ENCODE results near the gene GCNT2. TPM values are rescaled to one million over a fixed set of nuclear protein-coding genes. Genes with fewer than 3 reads are reported as not detected.

Gene GCNT2
- total RNA-seq, 1 donor, result under 0.01 TPM

DNA sequence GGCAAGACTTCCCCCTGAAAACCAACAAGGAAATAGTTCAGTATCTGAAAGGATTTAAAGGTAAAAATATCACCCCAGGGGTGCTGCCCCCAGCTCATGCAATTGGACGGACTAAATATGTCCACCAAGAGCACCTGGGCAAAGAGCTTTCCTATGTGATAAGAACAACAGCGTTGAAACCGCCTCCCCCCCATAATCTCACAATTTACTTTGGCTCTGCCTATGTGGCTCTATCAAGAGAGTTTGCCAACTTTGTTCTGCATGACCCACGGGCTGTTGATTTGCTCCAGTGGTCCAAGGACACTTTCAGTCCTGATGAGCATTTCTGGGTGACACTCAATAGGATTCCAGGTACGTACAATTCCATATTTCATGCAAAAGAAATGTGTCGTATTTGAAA, 35.8 kb downstream of the GCNT2 start:
- TF ChIP-seq, protein P1, sequence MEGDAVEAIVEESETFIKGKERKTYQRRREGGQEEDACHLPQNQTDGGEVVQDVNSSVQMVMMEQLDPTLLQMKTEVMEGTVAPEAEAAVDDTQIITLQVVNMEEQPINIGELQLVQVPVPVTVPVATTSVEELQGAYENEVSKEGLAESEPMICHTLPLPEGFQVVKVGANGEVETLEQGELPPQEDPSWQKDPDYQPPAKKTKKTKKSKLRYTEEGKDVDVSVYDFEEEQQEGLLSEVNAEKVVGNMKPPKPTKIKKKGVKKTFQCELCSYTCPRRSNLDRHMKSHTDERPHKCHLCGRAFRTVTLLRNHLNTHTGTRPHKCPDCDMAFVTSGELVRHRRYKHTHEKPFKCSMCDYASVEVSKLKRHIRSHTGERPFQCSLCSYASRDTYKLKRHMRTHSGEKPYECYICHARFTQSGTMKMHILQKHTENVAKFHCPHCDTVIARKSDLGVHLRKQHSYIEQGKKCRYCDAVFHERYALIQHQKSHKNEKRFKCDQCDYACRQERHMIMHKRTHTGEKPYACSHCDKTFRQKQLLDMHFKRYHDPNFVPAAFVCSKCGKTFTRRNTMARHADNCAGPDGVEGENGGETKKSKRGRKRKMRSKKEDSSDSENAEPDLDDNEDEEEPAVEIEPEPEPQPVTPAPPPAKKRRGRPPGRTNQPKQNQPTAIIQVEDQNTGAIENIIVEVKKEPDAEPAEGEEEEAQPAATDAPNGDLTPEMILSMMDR (IDR thresholded peaks at IDR 0.05; ENCODE audit: insufficient read depth, low read depth, low read length), result no peak
- no peak overlapping the region for H3K4me3 ChIP-seq (ENCODE audit: low read depth, low read length)
- DNase-seq (ENCODE audit: low read depth), result no peak

DNA sequence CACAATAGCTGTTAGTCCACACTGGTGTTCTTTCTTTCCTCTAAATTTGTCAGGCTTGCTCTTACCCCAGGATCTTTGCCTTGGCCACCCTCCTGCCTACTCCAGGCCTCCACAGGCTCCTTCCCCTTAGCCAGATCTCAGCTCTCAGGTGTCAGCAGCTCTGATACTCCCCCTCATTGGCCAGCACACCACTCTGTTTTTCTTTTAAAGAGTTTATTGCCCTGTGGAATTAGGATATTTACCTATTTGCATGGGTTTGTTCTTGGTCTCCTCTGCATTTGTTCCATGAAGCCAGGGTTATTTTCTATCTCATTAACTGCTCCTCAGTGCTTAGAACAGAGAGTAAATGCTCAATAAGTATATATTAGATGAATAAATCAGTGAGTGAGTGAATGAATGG, 36.8 kb downstream of the GCNT2 start:
- no peak for DNase-seq (ENCODE audit: low read depth)
- TF ChIP-seq, protein P1 (IDR thresholded peaks at IDR 0.05; ENCODE audit: insufficient read depth, low read depth, low read length), result no peak
- no peak overlapping the region for H3K4me3 ChIP-seq (ENCODE audit: low read depth, low read length)

DNA sequence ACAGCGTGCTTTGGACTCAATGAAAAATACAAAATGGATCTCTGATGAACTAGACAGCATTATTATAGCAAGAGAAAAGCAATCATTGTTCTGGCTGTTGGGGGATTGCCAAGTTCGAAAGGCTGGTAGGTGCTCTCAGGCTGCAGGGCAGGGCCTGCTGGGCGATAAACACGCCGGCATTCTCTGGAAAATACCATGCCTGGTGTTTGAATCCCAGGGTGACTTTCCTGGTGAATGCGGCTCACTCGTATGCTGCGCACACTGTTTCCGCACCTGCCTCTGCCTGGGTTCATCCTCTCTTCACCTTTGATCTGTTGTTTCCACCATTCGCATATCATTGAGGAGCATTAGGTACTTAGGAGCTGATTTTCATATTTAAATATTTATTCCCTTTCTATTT, 37.4 kb downstream of the GCNT2 start:
- H3K4me3 ChIP-seq (ENCODE audit: low read depth, low read length), result no peak overlapping the region
- TF ChIP-seq, protein P1 (IDR thresholded peaks at IDR 0.05; ENCODE audit: insufficient read depth, low read depth, low read length), result no peak
- DNase-seq (ENCODE audit: low read depth), result no peak

DNA sequence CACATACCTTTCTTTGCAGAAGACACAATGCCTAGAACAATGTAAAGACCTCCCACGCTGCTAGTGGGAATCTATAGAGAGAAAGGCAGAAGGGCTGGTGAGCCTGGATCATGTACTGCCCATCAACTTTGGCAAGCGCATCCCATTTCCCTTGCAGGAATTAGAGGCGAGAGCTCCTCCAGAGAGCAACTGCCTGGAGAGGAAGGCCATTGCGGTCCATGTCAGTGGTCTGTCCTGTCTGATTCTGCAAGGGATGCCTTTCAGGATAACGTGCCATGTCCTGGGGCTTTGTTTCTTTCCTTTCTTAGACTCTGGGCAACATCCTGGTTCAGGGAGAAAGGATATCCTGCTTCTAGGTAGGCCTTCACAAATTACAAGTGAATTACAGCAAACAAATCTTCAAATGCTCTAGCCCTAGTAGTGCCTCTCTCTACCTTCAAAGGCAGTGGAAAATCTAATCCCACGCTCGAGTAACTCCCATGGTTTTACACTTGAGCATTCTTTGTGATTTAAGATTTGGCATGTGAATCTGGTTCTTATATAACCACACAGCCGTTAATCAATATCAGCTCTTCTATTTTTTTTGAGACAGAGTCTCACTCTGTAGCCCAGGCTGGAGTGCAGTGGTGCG, 38.5 kb downstream of the GCNT2 start:
- TF ChIP-seq, protein P1 (IDR thresholded peaks at IDR 0.05; ENCODE audit: insufficient read depth, low read depth, low read length), result no peak
- H3K4me3 ChIP-seq (ENCODE audit: low read depth, low read length), result no peak overlapping the region
- DNase-seq (ENCODE audit: low read depth), result no peak

DNA sequence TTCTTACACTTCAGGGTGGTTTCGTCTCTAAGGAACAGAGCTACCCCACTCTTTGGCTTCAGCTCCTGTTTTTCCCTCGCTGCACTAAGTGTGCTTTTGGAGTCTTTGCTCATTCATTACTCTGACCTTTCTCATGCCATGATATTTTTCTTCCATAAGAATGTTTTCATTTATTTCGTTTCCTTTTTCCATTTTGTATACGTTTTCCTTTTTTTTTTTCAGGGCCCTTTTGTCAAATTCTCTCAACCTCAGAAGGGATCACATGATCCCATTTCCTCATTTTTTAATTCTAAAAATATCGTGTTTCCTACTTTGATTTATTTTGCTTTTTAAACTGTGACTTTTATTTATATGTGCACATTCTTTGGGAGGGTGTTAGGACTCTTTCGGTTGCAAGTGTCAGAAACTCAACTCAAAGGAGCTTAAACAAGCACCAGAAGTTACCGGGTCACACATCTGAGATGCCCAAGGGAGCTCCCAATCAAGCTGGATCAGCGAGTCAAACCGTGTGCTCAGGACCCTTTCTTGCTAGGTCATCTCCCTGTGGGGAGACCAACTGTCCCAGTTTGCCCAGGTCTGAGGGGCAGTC, 40.6 kb downstream of the GCNT2 start:
- TF ChIP-seq, protein P1 (IDR thresholded peaks at IDR 0.05; ENCODE audit: insufficient read depth, low read depth, low read length), result no peak
- no peak overlapping the region for H3K4me3 ChIP-seq (ENCODE audit: low read depth, low read length)
- DNase-seq (ENCODE audit: low read depth), result no peak

DNA sequence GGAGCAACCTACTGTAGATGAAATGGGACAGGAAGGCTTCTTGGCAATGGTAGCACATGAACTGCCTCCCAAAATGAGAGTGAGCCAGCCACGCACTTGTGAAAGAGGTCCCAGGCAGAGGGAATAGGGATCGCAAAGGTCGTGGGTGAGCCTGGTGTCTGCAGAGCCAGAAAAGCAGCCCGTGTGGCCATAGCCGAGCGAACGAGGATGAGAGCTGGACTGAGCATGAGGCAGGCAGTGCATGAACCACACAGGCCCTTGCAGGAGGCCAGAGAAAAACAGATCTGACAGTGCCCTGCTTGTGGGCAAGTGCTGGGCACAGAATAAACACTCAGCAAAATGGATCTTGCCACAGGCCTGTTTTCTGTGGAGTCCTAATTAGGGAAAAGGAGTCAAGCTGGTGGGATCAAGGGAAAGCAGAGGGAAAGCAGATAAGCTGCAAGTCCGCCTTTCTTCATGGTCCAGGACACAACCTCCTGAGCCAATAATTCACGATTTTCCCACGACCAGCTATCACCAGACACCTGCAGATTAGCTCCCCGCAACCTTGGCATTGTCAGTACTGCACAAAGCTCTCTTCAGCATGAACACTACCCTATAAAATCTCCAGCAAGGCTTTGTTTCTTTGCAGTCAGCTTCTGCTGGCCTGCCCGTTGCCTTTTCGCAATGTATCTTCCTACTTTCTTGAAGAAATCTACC, 44.0 kb downstream of the GCNT2 start:
- no peak overlapping the region for H3K4me3 ChIP-seq (ENCODE audit: low read depth, low read length)
- TF ChIP-seq, protein P1 (IDR thresholded peaks at IDR 0.05; ENCODE audit: insufficient read depth, low read depth, low read length), result no peak
- no peak for DNase-seq (ENCODE audit: low read depth)
